ENCODE measurements around the gene WNT16. TPM values are rescaled to one million over a fixed set of nuclear protein-coding genes. Genes with fewer than 3 reads are reported as not detected.

WNT16 gene
- total and polyA plus RNA-seq, 12 donors: not detected

DNA sequence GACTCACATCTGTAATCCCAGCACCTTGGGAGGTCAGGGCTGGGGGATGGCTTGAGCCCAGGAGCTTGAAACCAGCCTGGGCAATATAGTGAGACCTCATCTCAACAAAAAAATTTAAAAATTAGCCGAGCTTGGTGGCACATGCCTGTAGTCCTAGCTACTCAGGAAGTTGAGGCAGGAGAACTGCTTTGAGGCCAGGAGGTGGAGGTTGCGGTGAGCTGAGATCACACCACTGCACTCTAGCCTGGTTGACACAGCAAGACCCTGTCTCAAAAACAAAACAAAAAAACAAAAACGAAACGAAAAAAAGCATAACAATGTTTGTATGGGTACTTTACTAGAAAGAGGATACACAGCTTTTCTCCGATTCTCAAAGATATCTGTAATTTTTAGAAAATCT lies 31.8 kb downstream of the WNT16 start:
- H3K9me3 ChIP-seq: no peaks in the 10 kb centered on the region
- no peak for TF ChIP-seq CTCF (IDR thresholded peaks at IDR 0.05)
- peaks cover 0 to 3% (median 0%) of the 10 kb centered on the region in 9 donors for H3K4me1 ChIP-seq
- H3K4me3 ChIP-seq: no peak overlapping the region
- no peak for DNase-seq
- no peak for ATAC-seq
- H3K36me3 ChIP-seq: peaks cover 0 to 94% (median 4%) of the 10 kb centered on the region in 9 donors
- no peak overlapping the region for H3K27ac ChIP-seq
- no peaks in the 10 kb centered on the region for H3K27me3 ChIP-seq
- 89 to 96% methylated on average over 5 of the region's 5 CpGs for WGBS, 2 donors
- intact Hi-C loops (cut with DNase I): loop anchor here in 2 of 10 donors (10.0 kb wide), 1 partner anchor 634 kb away; no protein-coding TSS in a partner anchor

- peak; percentile 55 to 90 (median 80) for TF ChIP-seq CTCF (IDR thresholded peaks at IDR 0.05)
- DNase-seq: no peak
- peaks cover 0 to 59% (median 0%) of the 10 kb centered on the region in 9 donors for H3K36me3 ChIP-seq
These were observed 38.1 kb downstream of the WNT16 start for GRCh38 chr7:121366852-121367431.

GRCh38 chr7:121369462-121369861 lies 40.7 kb downstream of the WNT16 start:
- intact Hi-C loops (cut with DNase I): loop anchor here in 6 of 10 donors (2.0 to 10.0 kb wide), 4 partner anchors 177 to 628 kb away; no protein-coding TSS in a partner anchor
- ATAC-seq: peak in 6 of 8 donors; percentile 49 to 71 (median 54)
- peak overlapping the region in 1 of 10 donors; percentile 16 for H3K27ac ChIP-seq
- peaks cover 0 to 35% (median 22%) of the 10 kb centered on the region in 9 donors for H3K4me1 ChIP-seq
- no peak for TF ChIP-seq CTCF (IDR thresholded peaks at IDR 0.05)
- H3K9me3 ChIP-seq: no peaks in the 10 kb centered on the region
- H3K4me3 ChIP-seq: no peak overlapping the region
- no peaks in the 10 kb centered on the region for H3K27me3 ChIP-seq
- H3K36me3 ChIP-seq: peaks cover 0 to 44% (median 0%) of the 10 kb centered on the region in 9 donors
- no peak for DNase-seq
- WGBS, 2 donors: 25 to 28% methylated on average over 2 of the region's 2 CpGs

More at GRCh38 chr7:121366852-121367431, 38.1 kb downstream of the WNT16 start:
- Histone ChIP-seq H3K27ac (no peak overlapping the region), H3K4me3 (no peak overlapping the region), H3K27me3 (no peaks in the 10 kb centered on the region), H3K9me3 (no peaks in the 10 kb centered on the region), H3K4me1 (peaks cover 0 to 22% (median 8%) of the 10 kb centered on the region in 9 donors)
- 40 to 74% methylated on average over 2 of the region's 2 CpGs for WGBS, 2 donors
- ATAC-seq: no peak
- intact Hi-C loops (cut with DNase I): loop anchor here (1.0 to 10.0 kb wide), 7 partner anchors 32 to 630 kb away; no protein-coding TSS in a partner anchor

DNA sequence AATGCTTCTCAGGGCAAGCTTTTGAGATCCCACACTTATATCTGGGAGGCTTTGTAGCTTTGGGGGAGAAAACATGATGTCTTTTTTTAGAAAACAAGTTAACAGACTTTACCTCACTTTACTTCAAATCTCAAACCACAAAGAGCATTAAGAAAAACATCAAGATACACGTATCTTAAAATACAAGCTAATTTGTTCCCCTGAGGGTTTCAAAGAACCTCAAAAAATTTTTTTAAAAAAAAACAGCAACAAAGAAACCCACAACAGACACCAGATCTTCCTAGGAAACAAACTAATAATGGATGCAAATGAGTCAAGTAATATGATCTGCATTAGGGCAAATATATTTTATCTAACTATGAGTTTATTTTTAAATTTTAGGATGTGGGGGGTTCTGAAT lies 42.6 kb downstream of the WNT16 start:
- no peak for TF ChIP-seq CTCF (IDR thresholded peaks at IDR 0.05)
- ATAC-seq (no peak), DNase-seq (no peak)
- intact Hi-C loops (cut with DNase I): no loop called here
- Histone ChIP-seq H3K36me3 (peaks cover 0 to 57% (median 0%) of the 10 kb centered on the region in 9 donors), H3K4me3 (no peak overlapping the region), H3K27ac (no peak overlapping the region), H3K4me1 (peaks cover 0 to 35% (median 22%) of the 10 kb centered on the region in 9 donors), H3K9me3 (no peaks in the 10 kb centered on the region), H3K27me3 (no peaks in the 10 kb centered on the region)
- 75 to 93% methylated on average over 1 of the region's 1 CpG for whole genome bisulfite sequencing, 2 donors
